Karpas-422 (cell line): ENCODE measurements around the gene SMAP2. TPM values are rescaled to one million over a fixed set of nuclear protein-coding genes. Genes with fewer than 3 reads are reported as not detected.
A peak's percentile ranks its signal among the peaks of the same experiment; 100 is the strongest.

Experiments used
- DNase-seq: peaks from one replicate; pipeline ENCODE4 v3.0.0-alpha.2; 2015
- H2AFZ ChIP-seq: fragments of 200-600 bp; sonication (generic); 2 replicates; pipeline ENCODE4 v1.6.1; 2014; ENCODE audit warnings: antibody characterized with exemption, low read length, mixed read lengths
- H3K27ac ChIP-seq: fragments of 200-600 bp; sonication (generic); 2 replicates; pipeline ENCODE4 v1.5.1; 2014; ENCODE audit warnings: mild to moderate bottlenecking, low read length, moderate library complexity
- H3K27me3 ChIP-seq: fragments of 200-600 bp; sonication (generic); 2 replicates; pipeline ENCODE4 v1.6.1; 2014; ENCODE audit warnings: low read length, mixed read lengths
- H3K36me3 ChIP-seq: fragments of 200-600 bp; sonication (generic); 2 replicates; pipeline ENCODE4 v1.6.1; 2014; ENCODE audit warnings: low read length, mixed read lengths; ENCODE audit not compliant: insufficient read depth
- H3K4me1 ChIP-seq: fragments of 200-600 bp; sonication (generic); 2 replicates; pipeline ENCODE4 v1.6.1; 2014; ENCODE audit warnings: mild to moderate bottlenecking, low read length, mixed read lengths
- H3K4me2 ChIP-seq: fragments of 200-600 bp; sonication (generic); 2 replicates; pipeline ENCODE4 v1.6.1; 2014; ENCODE audit warnings: low read length, low read depth, mild to moderate bottlenecking; ENCODE audit not compliant: poor library complexity, severe bottlenecking
- H3K4me3 ChIP-seq: fragments of 200-600 bp; sonication (generic); 2 replicates; pipeline ENCODE4 v1.5.1; 2014; ENCODE audit warnings: mild to moderate bottlenecking, antibody characterized with exemption, low read length, mixed read lengths
- H3K79me2 ChIP-seq: fragments of 200-600 bp; sonication (generic); 2 replicates; pipeline ENCODE4 v1.6.1; 2014; ENCODE audit warnings: mild to moderate bottlenecking, low read length, mixed read lengths
- H3K9ac ChIP-seq: fragments of 200-600 bp; sonication (generic); 2 replicates; pipeline ENCODE4 v1.6.0; 2014; ENCODE audit warnings: low read length
- H3K9me2 ChIP-seq: fragments of 200-600 bp; sonication (generic), shearing (Covaris generic); replicated peaks from 2 replicates; pipeline ENCODE4 v1.6.0; 2014; ENCODE audit warnings: mild to moderate bottlenecking, low read length, moderate library complexity; ENCODE audit not compliant: insufficient read depth
- H3K9me3 ChIP-seq: fragments of 300-700, 200-600 bp; sonication (generic); 2 replicates; pipeline ENCODE4 v1.6.1; 2014; ENCODE audit warnings: low read length, mixed read lengths
- H4K20me1 ChIP-seq: fragments of 200-600 bp; sonication (generic); 2 replicates; pipeline ENCODE4 v1.6.1; 2014; ENCODE audit warnings: mild to moderate bottlenecking, antibody characterized with exemption, low read length, low read depth; ENCODE audit not compliant: insufficient read depth
- total RNA-seq: library from RNA; depleted of rRNA; stranded (reverse); fragments of >200 nt; shearing (Covaris generic); gene quantifications from 2 replicates; pipeline ENCODE4 v1.2.3, GENCODE V29; 2014; ENCODE audit warnings: low replicate concordance

Gene SMAP2
- total RNA-seq, 1 experiment from 2014 or later, result 37.5 TPM

- H2AFZ ChIP-seq, result peak within 1 kb of the TSS; percentile 90
- H3K27me3 ChIP-seq, result no peaks in the 10 kb centered on the region
- no peaks in the 10 kb centered on the region for H4K20me1 ChIP-seq
- peak within 1 kb of the TSS; percentile 76 for H3K9ac ChIP-seq
- peaks cover 16% of the 10 kb centered on the region for H3K36me3 ChIP-seq
- peak within 1 kb of the TSS; percentile 71 for H3K4me3 ChIP-seq
- peak within 1 kb of the TSS; percentile 84 for H3K27ac ChIP-seq
- no peaks in the 10 kb centered on the region for H3K9me2 ChIP-seq
- H3K4me1 ChIP-seq, result peaks cover 14% of the 10 kb centered on the region
- peaks cover 22% of the 10 kb centered on the region for H3K79me2 ChIP-seq
- peaks cover 24% of the 10 kb centered on the region for H3K9me3 ChIP-seq
- peak within 1 kb of the TSS; percentile 80 for H3K4me2 ChIP-seq
- peak; percentile 98 for DNase-seq
Observed at GRCh38 chr1:40449684-40450494, 76.4 kb downstream of the SMAP2 start, which contains the start of gene ZFP69B. TSS of gene ZFP69B (plus strand) at chr1:40450476. CDS start at chr1:40450962, 486 bp downstream.

GRCh38 chr1:40450495-40451237, 77.1 kb downstream of the SMAP2 start:
- peak overlapping the region; percentile 71 for H3K4me3 ChIP-seq

DNA sequence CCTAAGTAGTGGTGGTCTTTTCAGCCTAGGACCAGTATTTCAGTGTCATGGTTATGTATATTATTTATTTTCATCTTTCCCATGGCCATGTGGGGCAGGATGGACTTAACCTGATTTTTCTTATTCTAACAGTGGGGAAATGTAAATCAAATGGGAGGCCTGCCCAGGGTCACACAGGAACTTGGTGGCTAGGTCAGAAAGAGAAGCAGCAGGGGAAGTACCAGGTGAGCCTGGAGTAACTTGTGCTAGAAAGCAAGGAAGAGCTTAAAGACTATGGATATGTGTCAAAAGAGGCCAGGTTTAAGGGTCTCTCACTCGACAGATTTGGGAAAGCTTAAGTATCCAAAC, 77.7 kb downstream of the SMAP2 start:
- Histone ChIP-seq H3K9me3 (peaks cover 24% of the 10 kb centered on the region), H4K20me1 (no peaks in the 10 kb centered on the region), H3K36me3 (peaks cover 28% of the 10 kb centered on the region), H3K79me2 (peaks cover 22% of the 10 kb centered on the region), H3K9ac (peak overlapping the region; percentile 76), H2AFZ (peak overlapping the region; percentile 47; the same call in 1 of the 2 replicates), H3K27me3 (no peaks in the 10 kb centered on the region), H3K4me3 (peak overlapping the region; percentile 71), H3K9me2 (no peaks in the 10 kb centered on the region), H3K4me1 (peaks cover 14% of the 10 kb centered on the region), H3K27ac (peak overlapping the region; percentile 84), H3K4me2 (peak overlapping the region; percentile 80)
- peak; percentile 50 for DNase-seq

More at GRCh38 chr1:40450495-40451237, 77.1 kb downstream of the SMAP2 start:
- Histone ChIP-seq H4K20me1 (no peaks in the 10 kb centered on the region), H3K9me3 (peaks cover 27% of the 10 kb centered on the region), H3K27me3 (no peaks in the 10 kb centered on the region), H3K27ac (peak overlapping the region; percentile 84), H3K9ac (peak overlapping the region; percentile 76), H3K4me2 (peak overlapping the region; percentile 80), H3K36me3 (peaks cover 23% of the 10 kb centered on the region), H3K4me1 (peaks cover 14% of the 10 kb centered on the region), H2AFZ (peak overlapping the region; percentile 47), H3K9me2 (no peaks in the 10 kb centered on the region), H3K79me2 (peaks cover 22% of the 10 kb centered on the region)
- peak; percentile 81 for DNase-seq

GRCh38 chr1:40454873-40455272, 81.3 kb downstream of the SMAP2 start:
- Histone ChIP-seq H3K9ac (no peak overlapping the region), H3K9me3 (peaks cover 59% of the 10 kb centered on the region), H3K27ac (no peak overlapping the region), H3K79me2 (peaks cover 22% of the 10 kb centered on the region), H4K20me1 (no peaks in the 10 kb centered on the region), H3K4me1 (peaks cover 7% of the 10 kb centered on the region), H2AFZ (no peak overlapping the region), H3K27me3 (no peaks in the 10 kb centered on the region), H3K4me2 (no peak overlapping the region), H3K4me3 (no peak overlapping the region), H3K9me2 (no peaks in the 10 kb centered on the region), H3K36me3 (peaks cover 64% of the 10 kb centered on the region)
- no peak for DNase-seq

- no peak for DNase-seq
- peaks cover 54% of the 10 kb centered on the region for H3K36me3 ChIP-seq
Observed at GRCh38 chr1:40462956-40463590, 89.5 kb downstream of the SMAP2 start.

GRCh38 chr1:40469327-40469726, 95.8 kb downstream of the SMAP2 start:
- Histone ChIP-seq H4K20me1 (no peaks in the 10 kb centered on the region), H3K4me2 (no peak overlapping the region), H3K9me2 (no peaks in the 10 kb centered on the region), H3K4me1 (no peaks in the 10 kb centered on the region), H3K9ac (no peak overlapping the region), H2AFZ (no peak overlapping the region), H3K4me3 (no peak overlapping the region), H3K27me3 (no peaks in the 10 kb centered on the region), H3K27ac (no peak overlapping the region), H3K9me3 (peaks cover 55% of the 10 kb centered on the region), H3K36me3 (peaks cover 6% of the 10 kb centered on the region; the same call in 1 of the 2 replicates), H3K79me2 (no peaks in the 10 kb centered on the region)
- no peak for DNase-seq

More at GRCh38 chr1:40462956-40463590, 89.5 kb downstream of the SMAP2 start:
- Histone ChIP-seq H3K4me2 (no peak overlapping the region), H3K27me3 (no peaks in the 10 kb centered on the region), H4K20me1 (no peaks in the 10 kb centered on the region), H2AFZ (no peak overlapping the region), H3K79me2 (no peaks in the 10 kb centered on the region), H3K4me1 (no peaks in the 10 kb centered on the region), H3K9me3 (peaks cover 73% of the 10 kb centered on the region), H3K9me2 (no peaks in the 10 kb centered on the region), H3K9ac (no peak overlapping the region), H3K4me3 (no peak overlapping the region), H3K27ac (no peak overlapping the region)
